T follicular helper cell (primary cell): ENCODE measurements around the gene WDR49.
"Not testable (repeated sequence)": the region's sequence is repeated elsewhere in the genome, so short reads cannot be mapped to it uniquely, and the experiment has no call there.

Experiments
- DNase-seq: peaks from one replicate; pipeline ENCODE4 v3.0.0-alpha.2; 2020; ENCODE audit warnings: low read depth

WDR49 gene

GRCh38 chr3:167614196-167614595 lies 39.5 kb downstream of the WDR49 start:
- not testable (repeated sequence) for DNase-seq

- no peak for DNase-seq
Observed at GRCh38 chr3:167611718-167612117, 42.0 kb downstream of the WDR49 start.

GRCh38 chr3:167609156-167609555 lies 44.6 kb downstream of the WDR49 start:
- DNase-seq: no peak

- DNase-seq: no peak
Observed at GRCh38 chr3:167606836-167607235, 46.9 kb downstream of the WDR49 start.

- no peak for DNase-seq
Observed at GRCh38 chr3:167605871-167606270, 47.9 kb downstream of the WDR49 start.

- DNase-seq: no peak
Observed at GRCh38 chr3:167602041-167602440, 51.7 kb downstream of the WDR49 start.

GRCh38 chr3:167587651-167588050 lies 66.1 kb downstream of the WDR49 start:
- no peak for DNase-seq

- no peak for DNase-seq
Observed at GRCh38 chr3:167575000-167575600, 78.6 kb downstream of the WDR49 start.

GRCh38 chr3:167572991-167573390 lies 80.8 kb downstream of the WDR49 start:
- no peak for DNase-seq

GRCh38 chr3:167568634-167569033 lies 85.1 kb downstream of the WDR49 start:
- DNase-seq: no peak

- no peak for DNase-seq
Observed at GRCh38 chr3:167565489-167565888, 88.3 kb downstream of the WDR49 start.

GRCh38 chr3:167564612-167565011 lies 89.1 kb downstream of the WDR49 start:
- DNase-seq: no peak

GRCh38 chr3:167559924-167560323 lies 93.8 kb downstream of the WDR49 start:
- no peak for DNase-seq

GRCh38 chr3:167554898-167555297 lies 98.8 kb downstream of the WDR49 start:
- no peak for DNase-seq

GRCh38 chr3:167538081-167538480 lies 115.7 kb downstream of the WDR49 start:
- no peak for DNase-seq

GRCh38 chr3:167521006-167521355 lies 132.8 kb downstream of the WDR49 start:
- no peak for DNase-seq

GRCh38 chr3:167520266-167521005 lies 133.3 kb downstream of the WDR49 start:
- no peak for DNase-seq

GRCh38 chr3:167507954-167508353 lies 145.8 kb downstream of the WDR49 start:
- no peak for DNase-seq

- DNase-seq: no peak
Observed at GRCh38 chr3:167502401-167502800, 151.3 kb downstream of the WDR49 start.

- DNase-seq: no peak
Observed at GRCh38 chr3:167501941-167502340, 151.8 kb downstream of the WDR49 start.

GRCh38 chr3:167497903-167498302 lies 155.8 kb downstream of the WDR49 start:
- DNase-seq: no peak

GRCh38 chr3:167493244-167493643 lies 160.5 kb downstream of the WDR49 start:
- DNase-seq: no peak

GRCh38 chr3:167491621-167492020 lies 162.1 kb downstream of the WDR49 start:
- no peak for DNase-seq

GRCh38 chr3:167489571-167489970 lies 164.2 kb downstream of the WDR49 start:
- DNase-seq: no peak
